T-helper 2 cell treated with Interferon-gamma antibody and Interleukin-4, amounts not matched to agents 5 μg/mL and 100 μg/mL, for 36 hours (primary cell): ENCODE measurements around the gene SLC29A1.

Experiments used
- DNase-seq: peaks from one replicate; pipeline ENCODE4 v3.0.0; 2021; ENCODE audit warnings: low spot score
- H3K27ac Mint-ChIP-seq: one replicate; pipeline ENCODE4 v1.8.0; 2021; ENCODE audit warnings: mild to moderate bottlenecking, mixed read lengths
- H3K27me3 Mint-ChIP-seq: one replicate; pipeline ENCODE4 v1.8.0; 2021; ENCODE audit warnings: low read depth, mixed read lengths
- H3K36me3 Mint-ChIP-seq: one replicate; pipeline ENCODE4 v1.8.0; 2021; ENCODE audit warnings: low read depth, mixed read lengths
- H3K4me1 Mint-ChIP-seq: one replicate; pipeline ENCODE4 v1.8.0; 2021; ENCODE audit warnings: low read depth, mixed read lengths
- H3K4me3 Mint-ChIP-seq: one replicate; pipeline ENCODE4 v1.8.0; 2022; ENCODE audit warnings: mild to moderate bottlenecking, moderate library complexity, mixed read lengths
- H3K9me3 Mint-ChIP-seq: one replicate; pipeline ENCODE4 v1.8.0; 2021; ENCODE audit warnings: mixed read lengths

SLC29A1 gene

GRCh38 chr6:44255871-44256774 lies 32.7 kb downstream of the SLC29A1 start:
- H3K4me1 Mint-ChIP-seq = peaks cover 43% of the 10 kb centered on the region
- H3K9me3 Mint-ChIP-seq = no peaks in the 10 kb centered on the region
- peak overlapping the region; percentile 78 for H3K27ac Mint-ChIP-seq
- H3K36me3 Mint-ChIP-seq = peaks cover 69% of the 10 kb centered on the region
- no peak for DNase-seq
- peak overlapping the region; percentile 86 for H3K4me3 Mint-ChIP-seq
- no peaks in the 10 kb centered on the region for H3K27me3 Mint-ChIP-seq

GRCh38 chr6:44256775-44257024 lies 33.3 kb downstream of the SLC29A1 start:
- H3K4me1 Mint-ChIP-seq = peaks cover 42% of the 10 kb centered on the region
- peak overlapping the region; percentile 78 for H3K27ac Mint-ChIP-seq
- no peak for DNase-seq
- peak overlapping the region; percentile 86 for H3K4me3 Mint-ChIP-seq
- H3K27me3 Mint-ChIP-seq = no peaks in the 10 kb centered on the region
- H3K36me3 Mint-ChIP-seq = peaks cover 66% of the 10 kb centered on the region
- no peaks in the 10 kb centered on the region for H3K9me3 Mint-ChIP-seq

- Mint-ChIP-seq H3K4me3 (peak within 1 kb of the TSS; percentile 86), H3K9me3 (no peaks in the 10 kb centered on the region), H3K27me3 (no peaks in the 10 kb centered on the region), H3K4me1 (peaks cover 43% of the 10 kb centered on the region), H3K36me3 (peaks cover 61% of the 10 kb centered on the region), H3K27ac (peak within 1 kb of the TSS; percentile 88)
- DNase-seq = peak; percentile 76
Observed at GRCh38 chr6:44257025-44257752, 33.8 kb downstream of the SLC29A1 start, which contains the start of gene SLC35B2. Gene SLC35B2 (minus strand): TSS chr6:44257528. CDS start chr6:44257410, 118 bp downstream.

- DNase-seq = no peak
- Mint-ChIP-seq H3K27ac (peak overlapping the region; percentile 88), H3K4me1 (peaks cover 47% of the 10 kb centered on the region), H3K27me3 (no peaks in the 10 kb centered on the region), H3K9me3 (no peaks in the 10 kb centered on the region), H3K36me3 (peaks cover 60% of the 10 kb centered on the region), H3K4me3 (peak overlapping the region; percentile 83)
Observed at GRCh38 chr6:44257753-44258324, 34.4 kb downstream of the SLC29A1 start.

GRCh38 chr6:44258325-44258863 lies 35.0 kb downstream of the SLC29A1 start:
- H3K36me3 Mint-ChIP-seq = peaks cover 59% of the 10 kb centered on the region

GRCh38 chr6:44258921-44259320 lies 35.5 kb downstream of the SLC29A1 start:
- Mint-ChIP-seq H3K27me3 (no peaks in the 10 kb centered on the region), H3K36me3 (peaks cover 57% of the 10 kb centered on the region), H3K4me3 (peak overlapping the region; percentile 83), H3K27ac (peak overlapping the region; percentile 88), H3K4me1 (peaks cover 49% of the 10 kb centered on the region), H3K9me3 (no peaks in the 10 kb centered on the region)
- DNase-seq = no peak

More at GRCh38 chr6:44258325-44258863, 35.0 kb downstream of the SLC29A1 start:
- no peaks in the 10 kb centered on the region for H3K9me3 Mint-ChIP-seq
- no peak for DNase-seq
- peaks cover 48% of the 10 kb centered on the region for H3K4me1 Mint-ChIP-seq
- H3K27me3 Mint-ChIP-seq = no peaks in the 10 kb centered on the region
- H3K4me3 Mint-ChIP-seq = peak overlapping the region; percentile 83
- H3K27ac Mint-ChIP-seq = peak overlapping the region; percentile 88

- peaks cover 51% of the 10 kb centered on the region for H3K36me3 Mint-ChIP-seq
- DNase-seq = no peak
- no peak overlapping the region for H3K4me3 Mint-ChIP-seq
- H3K4me1 Mint-ChIP-seq = peaks cover 52% of the 10 kb centered on the region
- H3K27ac Mint-ChIP-seq = no peak overlapping the region
- H3K9me3 Mint-ChIP-seq = no peaks in the 10 kb centered on the region
- H3K27me3 Mint-ChIP-seq = no peaks in the 10 kb centered on the region
Observed at GRCh38 chr6:44260011-44260410, 36.6 kb downstream of the SLC29A1 start.

- Mint-ChIP-seq H3K4me3 (no peak overlapping the region), H3K27me3 (no peaks in the 10 kb centered on the region), H3K4me1 (peaks cover 49% of the 10 kb centered on the region), H3K27ac (peak overlapping the region; percentile 2), H3K36me3 (peaks cover 44% of the 10 kb centered on the region), H3K9me3 (no peaks in the 10 kb centered on the region)
- DNase-seq = no peak
Observed at GRCh38 chr6:44260451-44261297, 37.3 kb downstream of the SLC29A1 start.

- peaks cover 41% of the 10 kb centered on the region for H3K36me3 Mint-ChIP-seq
- H3K9me3 Mint-ChIP-seq = no peaks in the 10 kb centered on the region
- H3K4me3 Mint-ChIP-seq = no peak overlapping the region
- H3K4me1 Mint-ChIP-seq = peaks cover 45% of the 10 kb centered on the region
- no peak overlapping the region for H3K27ac Mint-ChIP-seq
- DNase-seq = no peak
- H3K27me3 Mint-ChIP-seq = no peaks in the 10 kb centered on the region
Observed at GRCh38 chr6:44261581-44261980, 38.2 kb downstream of the SLC29A1 start.

- Mint-ChIP-seq H3K4me1 (peaks cover 47% of the 10 kb centered on the region), H3K36me3 (peaks cover 39% of the 10 kb centered on the region), H3K27me3 (no peaks in the 10 kb centered on the region), H3K9me3 (no peaks in the 10 kb centered on the region), H3K27ac (peak overlapping the region; percentile 93), H3K4me3 (peak overlapping the region; percentile 97)
- DNase-seq = no peak
Observed at GRCh38 chr6:44262467-44263353, 39.3 kb downstream of the SLC29A1 start.

GRCh38 chr6:44263354-44264100 lies 40.1 kb downstream of the SLC29A1 start:
- peaks cover 2% of the 10 kb centered on the region for H3K27me3 Mint-ChIP-seq
- no peaks in the 10 kb centered on the region for H3K9me3 Mint-ChIP-seq
- peak; percentile 49 for DNase-seq
- peak overlapping the region; percentile 97 for H3K4me3 Mint-ChIP-seq
- peak overlapping the region; percentile 93 for H3K27ac Mint-ChIP-seq
- peaks cover 33% of the 10 kb centered on the region for H3K36me3 Mint-ChIP-seq
- peaks cover 40% of the 10 kb centered on the region for H3K4me1 Mint-ChIP-seq
